GM12875 (cell line): Measurements from ENCODE around the gene RUVBL1.

Experiments
- H3K4me3 ChIP-seq: one replicate; pipeline ENCODE4 v1.5.1; 2011; ENCODE audit warnings: low read depth, low read length, control low read depth
- CTCF ChIP-seq: IDR thresholded peaks from 2 replicates; pipeline ENCODE4 v1.5.1; 2011; ENCODE audit warnings: low read depth, mild to moderate bottlenecking, control low read depth, inconsistent platforms, low read length, moderate library complexity, borderline replicate concordance; ENCODE audit not compliant: insufficient read depth

The RUVBL1 gene

GRCh38 chr3:128123538-128124368, at the start of gene RUVBL1:
Gene RUVBL1 (minus strand): TSS chr3:128123812. CDS start chr3:128123724, 88 bp downstream.
- H3K4me3 ChIP-seq, result peak within 1 kb of the TSS; percentile 80
- TF ChIP-seq CTCF, result no peak

GRCh38 chr3:128173200-128173599, 49.6 kb upstream of the RUVBL1 start:
- no peak for TF ChIP-seq CTCF
- no peak overlapping the region for H3K4me3 ChIP-seq

- TF ChIP-seq CTCF, result 0 out of 2 replicates have a peak, but pooled peaks have one; percentile 2
- no peak overlapping the region for H3K4me3 ChIP-seq
Observed at GRCh38 chr3:128170866-128171516, 47.4 kb upstream of the RUVBL1 start.

GRCh38 chr3:128168836-128169235, 45.2 kb upstream of the RUVBL1 start:
- no peak overlapping the region for H3K4me3 ChIP-seq
- no peak for TF ChIP-seq CTCF

GRCh38 chr3:128167973-128168674, 44.5 kb upstream of the RUVBL1 start:
- no peak overlapping the region for H3K4me3 ChIP-seq
- no peak for TF ChIP-seq CTCF

GRCh38 chr3:128167646-128167972, 44.0 kb upstream of the RUVBL1 start:
- no peak overlapping the region for H3K4me3 ChIP-seq
- no peak for TF ChIP-seq CTCF

- no peak for TF ChIP-seq CTCF
- no peak overlapping the region for H3K4me3 ChIP-seq
Observed at GRCh38 chr3:128166971-128167453, 43.4 kb upstream of the RUVBL1 start.
